ENCODE results near the gene ANXA8L1.
"Not testable (repeated sequence)": the region's sequence is repeated elsewhere in the genome, so short reads cannot be mapped to it uniquely, and the experiment has no call there.

- not testable (repeated sequence) for TF ChIP-seq RAD21 (IDR thresholded peaks at IDR 0.05; ENCODE audit: low read length); CTCF (IDR thresholded peaks at IDR 0.05); EZH2phosphoT487 (IDR thresholded peaks at IDR 0.05; ENCODE audit: borderline replicate concordance, low read depth); TAF1 (IDR thresholded peaks at IDR 0.05; ENCODE audit: borderline replicate concordance, low read depth, low read length)
Measured at GRCh38 chr10:46415291-46415690, 39.7 kb downstream of the ANXA8L1 start.
